Measurements from ENCODE around the gene ABHD16B. TPM values are rescaled to one million over a fixed set of nuclear protein-coding genes. Genes with fewer than 3 reads are reported as not detected.

The ABHD16B gene
- total and polyA plus RNA-seq, 8 donors = 0.37 to 0.43 TPM; not detected in 6

DNA sequence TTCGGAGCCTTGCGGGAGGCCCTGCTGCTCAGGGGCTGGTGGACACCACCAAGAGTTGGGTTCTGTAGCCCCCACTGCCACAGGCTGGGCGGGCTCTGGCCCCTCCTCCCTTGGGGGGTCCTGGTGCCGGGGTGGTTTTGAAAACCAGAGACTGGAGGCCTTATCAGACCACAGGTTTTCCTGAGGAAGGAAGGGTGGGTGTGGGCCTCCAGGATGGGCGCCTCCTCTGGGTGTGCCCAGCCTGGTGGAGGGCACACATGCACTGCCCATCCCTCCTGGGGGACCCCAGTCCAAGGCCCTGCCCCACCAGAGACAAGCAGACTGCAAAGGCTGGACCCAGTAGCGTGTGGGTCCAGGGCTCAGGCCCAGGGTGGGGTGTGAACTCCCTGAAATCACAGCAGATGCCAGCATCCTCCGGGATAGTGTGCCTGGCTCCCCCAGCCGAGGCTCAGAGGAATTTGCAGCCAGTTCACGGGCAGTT is 16.7 kb upstream of the ABHD16B start:
- Histone ChIP-seq H3K36me3 (no peaks in the 10 kb centered on the region), H3K4me3 (no peak overlapping the region), H3K9me3 (no peaks in the 10 kb centered on the region), H3K27ac (no peak overlapping the region), H3K4me1 (peaks cover 8 to 29% (median 20%) of the 10 kb centered on the region in 4 donors), H3K27me3 (peaks cover 3 to 68% (median 44%) of the 10 kb centered on the region in 3 donors)
- WGBS, 5 donors = 53 to 96% (median 59%) methylated on average over 3 to 9 of the region's 9 CpGs
- TF ChIP-seq POLR2AphosphoS5 (IDR thresholded peaks at IDR 0.05) = no peak
- TF ChIP-seq, protein P1, sequence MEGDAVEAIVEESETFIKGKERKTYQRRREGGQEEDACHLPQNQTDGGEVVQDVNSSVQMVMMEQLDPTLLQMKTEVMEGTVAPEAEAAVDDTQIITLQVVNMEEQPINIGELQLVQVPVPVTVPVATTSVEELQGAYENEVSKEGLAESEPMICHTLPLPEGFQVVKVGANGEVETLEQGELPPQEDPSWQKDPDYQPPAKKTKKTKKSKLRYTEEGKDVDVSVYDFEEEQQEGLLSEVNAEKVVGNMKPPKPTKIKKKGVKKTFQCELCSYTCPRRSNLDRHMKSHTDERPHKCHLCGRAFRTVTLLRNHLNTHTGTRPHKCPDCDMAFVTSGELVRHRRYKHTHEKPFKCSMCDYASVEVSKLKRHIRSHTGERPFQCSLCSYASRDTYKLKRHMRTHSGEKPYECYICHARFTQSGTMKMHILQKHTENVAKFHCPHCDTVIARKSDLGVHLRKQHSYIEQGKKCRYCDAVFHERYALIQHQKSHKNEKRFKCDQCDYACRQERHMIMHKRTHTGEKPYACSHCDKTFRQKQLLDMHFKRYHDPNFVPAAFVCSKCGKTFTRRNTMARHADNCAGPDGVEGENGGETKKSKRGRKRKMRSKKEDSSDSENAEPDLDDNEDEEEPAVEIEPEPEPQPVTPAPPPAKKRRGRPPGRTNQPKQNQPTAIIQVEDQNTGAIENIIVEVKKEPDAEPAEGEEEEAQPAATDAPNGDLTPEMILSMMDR (IDR thresholded peaks at IDR 0.05) = no peak
- no peak for TF ChIP-seq POLR2A (IDR thresholded peaks at IDR 0.05)
- TF ChIP-seq EP300 (IDR thresholded peaks at IDR 0.05) = no peak
- DNase-seq = no peak
- intact Hi-C loops (cut with DNase I; ENCODE audit: low total_unique reads) = no loop called here

DNA sequence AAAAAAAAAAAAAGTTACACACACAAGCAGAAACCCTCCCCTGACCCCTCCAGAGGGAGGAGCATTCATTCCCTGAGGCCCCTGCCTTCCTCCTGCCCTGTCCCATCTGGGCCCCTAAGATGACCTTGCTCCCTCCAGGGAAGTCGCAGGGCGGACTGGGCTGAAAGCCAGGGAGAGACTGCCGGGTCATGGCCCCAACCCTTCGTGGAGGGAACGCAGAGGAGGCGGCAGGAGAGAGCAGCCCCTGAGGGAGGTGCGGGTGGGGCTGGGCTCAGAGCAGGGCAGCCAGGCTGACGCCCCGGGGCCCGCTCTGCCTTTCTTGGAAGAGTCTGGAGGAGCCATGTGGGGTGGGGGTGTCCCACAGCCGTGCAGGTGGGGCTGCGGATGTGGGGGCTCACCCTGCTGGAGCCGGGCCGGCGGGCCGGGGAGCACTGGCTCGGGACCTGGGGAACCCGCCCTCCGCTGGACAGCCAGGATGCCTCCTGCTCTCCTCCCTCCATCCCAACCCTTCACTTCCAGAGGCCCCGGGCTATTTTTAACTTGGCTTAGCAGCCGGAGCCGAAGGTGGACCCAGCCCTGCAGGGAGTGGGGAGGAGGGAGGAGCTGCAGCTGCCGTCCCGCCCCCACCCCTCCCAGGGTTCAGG is 15.0 kb upstream of the ABHD16B start:
- peak overlapping the region; percentile 6 to 62 (median 39) for H3K27ac ChIP-seq
- WGBS, 5 donors = 1 to 5% (median 2%) methylated on average over 19 to 24 of the region's 24 CpGs

DNA sequence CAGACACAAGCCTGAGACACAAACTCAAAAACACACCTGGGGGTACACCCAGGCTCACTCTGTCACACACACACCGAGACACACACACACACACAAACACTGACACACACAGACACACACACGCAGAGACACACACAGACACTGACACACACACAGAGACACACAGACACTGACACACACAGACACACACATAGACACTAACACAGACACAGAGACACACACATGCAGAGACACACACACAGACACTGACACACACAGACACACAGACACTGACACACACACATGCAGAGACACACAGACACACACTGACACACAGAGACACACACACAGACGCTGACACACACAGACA is 14.4 kb upstream of the ABHD16B start:
- peaks cover 3 to 76% (median 44%) of the 10 kb centered on the region in 3 donors for H3K27me3 ChIP-seq
- H3K4me1 ChIP-seq = peaks cover 8 to 29% (median 20%) of the 10 kb centered on the region in 4 donors
- intact Hi-C loops (cut with DNase I; ENCODE audit: low total_unique reads) = no loop called here
- H3K27ac ChIP-seq = peak overlapping the region in 3 of 5 donors; percentile 20 to 62 (median 40)
- TF ChIP-seq POLR2AphosphoS5 (IDR thresholded peaks at IDR 0.05) = no peak
- TF ChIP-seq EP300 (IDR thresholded peaks at IDR 0.05) = no peak
- TF ChIP-seq, protein P1 (IDR thresholded peaks at IDR 0.05) = no peak
- TF ChIP-seq POLR2A (IDR thresholded peaks at IDR 0.05) = no peak
- WGBS, 5 donors = 20 to 83% (median 50%) methylated on average over 1 to 3 of the region's 3 CpGs
- H3K9me3 ChIP-seq = no peaks in the 10 kb centered on the region
- no peaks in the 10 kb centered on the region for H3K36me3 ChIP-seq
- no peak for DNase-seq
- H3K4me3 ChIP-seq = no peak overlapping the region

More for the DNA sequence above, 15.0 kb upstream of the ABHD16B start:
- no peak overlapping the region for H3K4me3 ChIP-seq
- TF ChIP-seq, protein P1 (IDR thresholded peaks at IDR 0.05) = no peak
- TF ChIP-seq POLR2AphosphoS5 (IDR thresholded peaks at IDR 0.05) (no peak), POLR2A (IDR thresholded peaks at IDR 0.05) (no peak), EP300 (IDR thresholded peaks at IDR 0.05) (no peak)
- peaks cover 3 to 75% (median 44%) of the 10 kb centered on the region in 3 donors for H3K27me3 ChIP-seq
- peak in 1 of 2 donors; percentile 85 for DNase-seq
- intact Hi-C loops (cut with DNase I; ENCODE audit: low total_unique reads) = no loop called here
- no peaks in the 10 kb centered on the region for H3K36me3 ChIP-seq
- no peaks in the 10 kb centered on the region for H3K9me3 ChIP-seq
- H3K4me1 ChIP-seq = peaks cover 8 to 29% (median 20%) of the 10 kb centered on the region in 4 donors

DNA sequence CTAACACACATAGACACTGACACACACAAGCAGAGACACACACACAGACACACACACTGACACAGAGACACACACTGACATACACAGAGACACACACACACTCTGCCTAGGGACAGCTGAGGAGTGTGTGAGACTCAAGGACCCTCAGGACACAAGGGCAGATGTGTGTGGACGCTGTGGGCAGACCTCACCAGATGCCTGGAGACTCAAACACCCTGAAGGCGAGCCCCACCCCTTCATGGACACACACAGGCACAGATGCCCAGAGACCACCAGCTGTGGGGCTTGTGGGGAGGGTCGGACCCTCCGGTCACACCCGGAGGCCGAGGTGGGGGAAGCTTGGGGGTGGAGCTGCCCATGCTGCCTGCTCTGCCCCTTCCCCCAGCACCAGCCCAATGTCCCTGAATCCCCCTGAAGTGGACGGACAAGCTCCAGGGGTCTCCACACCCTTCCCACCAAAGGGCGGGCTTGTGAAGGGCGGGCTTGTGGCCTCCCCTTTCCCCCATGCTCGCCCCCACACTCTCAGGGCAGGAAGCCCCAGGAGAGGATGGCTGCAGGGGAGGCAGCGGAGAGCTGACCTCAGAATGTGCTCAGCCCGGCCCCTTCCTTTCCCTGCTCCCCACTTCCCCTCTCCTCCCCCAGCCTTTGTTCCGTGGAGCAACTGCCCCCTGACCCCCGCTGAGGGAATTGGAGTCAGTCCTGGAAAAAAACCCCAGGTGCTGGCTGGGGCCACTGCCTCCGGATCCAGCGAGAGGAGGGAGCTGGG is 13.9 kb upstream of the ABHD16B start:
- Histone ChIP-seq H3K4me3 (no peak overlapping the region), H3K27me3 (peaks cover 3 to 78% (median 44%) of the 10 kb centered on the region in 3 donors), H3K4me1 (peaks cover 8 to 29% (median 20%) of the 10 kb centered on the region in 4 donors), H3K36me3 (no peaks in the 10 kb centered on the region), H3K27ac (peak overlapping the region; percentile 9 to 65 (median 40)), H3K9me3 (no peaks in the 10 kb centered on the region)
- DNase-seq = peak in 1 of 2 donors; percentile 66
- intact Hi-C loops (cut with DNase I; ENCODE audit: low total_unique reads) = no loop called here
- 29 to 49% (median 33%) methylated on average over 8 to 16 of the region's 16 CpGs for WGBS, 5 donors
- TF ChIP-seq, protein P1 (IDR thresholded peaks at IDR 0.05) = no peak
- TF ChIP-seq POLR2A (IDR thresholded peaks at IDR 0.05) = no peak
- no peak for TF ChIP-seq POLR2AphosphoS5 (IDR thresholded peaks at IDR 0.05)
- TF ChIP-seq EP300 (IDR thresholded peaks at IDR 0.05) = no peak

Data from stomach (tissue), 9 donors.